Activated T-cell treated with anti-CD3 and anti-CD28 coated beads, Interleukin-2, amount 50 U/mL, for 24 hours (primary cell): ENCODE measurements around the gene PRR29.
"Not testable (repeated sequence)": the region's sequence is repeated elsewhere in the genome, so short reads cannot be mapped to it uniquely, and the experiment has no call there.

Source experiments
- DNase-seq: peaks from one replicate; pipeline ENCODE4 v3.0.0-alpha.2; 2020
- H3K27ac Mint-ChIP-seq: 2 replicates; pipeline ENCODE4 v1.8.0; 2020; ENCODE audit warnings: mild to moderate bottlenecking, mixed read lengths
- H3K27me3 Mint-ChIP-seq: 2 replicates; pipeline ENCODE4 v1.8.0; 2020; ENCODE audit warnings: mixed read lengths
- H3K36me3 Mint-ChIP-seq: 2 replicates; pipeline ENCODE4 v1.8.0; 2020; ENCODE audit warnings: low read depth, mixed read lengths
- H3K4me1 Mint-ChIP-seq: 2 replicates; pipeline ENCODE4 v1.8.0; 2020; ENCODE audit warnings: low read depth, mixed read lengths
- H3K4me3 Mint-ChIP-seq: 2 replicates; pipeline ENCODE4 v1.8.0; 2020; ENCODE audit warnings: mild to moderate bottlenecking, moderate library complexity, mixed read lengths
- H3K9me3 Mint-ChIP-seq: 2 replicates; pipeline ENCODE4 v1.8.0; 2020; ENCODE audit warnings: mixed read lengths

The PRR29 gene

GRCh38 chr17:64007838-64008282 is 9.7 kb downstream of the PRR29 start:
- Mint-ChIP-seq H3K4me3 (no peak overlapping the region), H3K9me3 (no peaks in the 10 kb centered on the region), H3K4me1 (peaks cover 56% of the 10 kb centered on the region), H3K27ac (peak overlapping the region; percentile 79), H3K36me3 (peaks cover 91% of the 10 kb centered on the region), H3K27me3 (no peaks in the 10 kb centered on the region)
- no peak for DNase-seq

DNA sequence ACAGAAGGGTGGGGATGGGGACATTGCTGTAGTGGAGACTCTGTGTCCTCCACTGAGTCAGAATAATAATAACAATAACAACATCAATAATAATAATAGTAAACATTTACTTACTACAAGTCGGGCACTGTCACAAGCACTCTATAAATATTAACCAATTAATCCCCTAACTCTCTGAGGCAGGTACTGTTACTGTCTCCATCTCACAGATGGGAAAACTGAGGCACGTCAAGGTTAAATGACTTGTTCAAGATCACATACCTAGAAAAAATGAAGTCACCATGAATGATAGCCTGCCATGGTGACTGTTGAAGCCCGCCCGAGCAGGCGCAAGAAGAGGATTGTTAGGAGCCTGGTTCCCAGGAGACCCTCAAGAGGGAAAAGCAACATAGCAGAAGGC is 10.2 kb downstream of the PRR29 start:
- H3K27me3 Mint-ChIP-seq = no peaks in the 10 kb centered on the region
- H3K4me3 Mint-ChIP-seq = no peak overlapping the region
- peak overlapping the region; percentile 79 for H3K27ac Mint-ChIP-seq
- no peak for DNase-seq
- peaks cover 88% of the 10 kb centered on the region for H3K36me3 Mint-ChIP-seq
- peaks cover 58% of the 10 kb centered on the region for H3K4me1 Mint-ChIP-seq
- no peaks in the 10 kb centered on the region for H3K9me3 Mint-ChIP-seq

GRCh38 chr17:64008830-64009229 is 10.7 kb downstream of the PRR29 start:
- peak overlapping the region; percentile 79 for H3K27ac Mint-ChIP-seq
- no peaks in the 10 kb centered on the region for H3K9me3 Mint-ChIP-seq
- DNase-seq = no peak
- peaks cover 62% of the 10 kb centered on the region for H3K4me1 Mint-ChIP-seq
- H3K4me3 Mint-ChIP-seq = no peak overlapping the region
- H3K27me3 Mint-ChIP-seq = no peaks in the 10 kb centered on the region
- peaks cover 86% of the 10 kb centered on the region for H3K36me3 Mint-ChIP-seq

DNA sequence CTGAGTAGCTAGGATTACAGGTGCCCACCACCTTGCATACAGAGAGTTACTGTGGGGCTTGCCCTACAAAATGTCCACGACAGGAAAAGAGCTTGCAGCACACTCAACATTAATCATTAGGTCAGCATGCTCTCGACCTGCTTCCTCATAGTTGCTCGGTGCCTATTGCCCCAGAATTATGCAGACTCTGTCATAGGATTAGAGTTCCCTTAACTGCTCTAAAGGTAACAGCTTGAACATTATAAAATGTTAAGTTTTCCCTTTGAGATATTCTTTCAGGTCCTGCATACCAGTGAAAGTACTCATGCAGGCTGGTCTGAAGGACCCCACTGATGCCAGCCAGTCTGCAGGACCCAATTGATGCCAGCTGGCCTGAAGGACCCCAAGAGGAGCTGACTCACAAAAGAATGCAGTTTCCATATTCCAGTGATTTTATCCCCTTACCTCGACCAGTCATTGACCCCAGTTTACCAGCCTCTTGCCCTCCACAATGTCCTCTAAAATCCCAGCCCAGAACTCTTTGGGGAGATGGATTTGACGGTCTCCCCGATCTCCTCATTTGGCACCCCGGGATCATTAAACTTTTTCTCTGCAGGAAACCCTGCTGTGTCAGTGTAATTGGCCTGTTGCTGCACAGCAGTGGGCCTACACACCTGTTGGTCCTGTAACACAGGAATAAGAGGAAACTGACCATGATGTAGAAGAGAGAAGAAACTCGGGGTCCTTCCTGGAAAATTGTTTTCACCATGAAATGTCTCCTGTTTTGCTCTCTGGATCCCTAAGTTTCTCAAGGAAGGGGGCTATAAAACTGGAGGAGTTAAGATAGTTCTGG is 11.6 kb downstream of the PRR29 start:
- peaks cover 69% of the 10 kb centered on the region for H3K4me1 Mint-ChIP-seq
- no peaks in the 10 kb centered on the region for H3K9me3 Mint-ChIP-seq
- H3K4me3 Mint-ChIP-seq = no peak overlapping the region
- H3K27ac Mint-ChIP-seq = peak overlapping the region; percentile 55
- no peaks in the 10 kb centered on the region for H3K27me3 Mint-ChIP-seq
- peaks cover 79% of the 10 kb centered on the region for H3K36me3 Mint-ChIP-seq
- no peak for DNase-seq

DNA sequence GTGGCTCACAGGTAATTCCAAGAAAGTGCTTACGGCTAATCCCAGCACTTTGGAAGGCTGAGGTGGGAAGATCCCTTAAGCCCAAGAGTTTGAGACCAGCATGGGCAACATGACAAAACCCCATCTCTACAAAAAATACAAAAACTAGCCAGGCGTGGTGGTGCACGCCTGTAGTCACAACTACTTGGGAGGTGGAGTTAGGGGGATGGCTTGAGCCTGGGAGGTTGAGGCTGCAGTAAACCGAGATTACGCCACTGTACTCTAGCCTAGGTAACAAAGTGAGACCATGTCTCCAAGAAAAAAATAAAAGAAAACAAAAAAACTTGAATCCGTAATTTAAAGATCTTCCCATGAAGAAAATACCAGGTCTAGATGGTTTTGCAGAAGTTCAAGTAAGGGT is 17.3 kb downstream of the PRR29 start:
- peak overlapping the region; percentile 70 for H3K4me3 Mint-ChIP-seq
- DNase-seq = no peak
- H3K27me3 Mint-ChIP-seq = no peaks in the 10 kb centered on the region
- H3K9me3 Mint-ChIP-seq = no peaks in the 10 kb centered on the region
- peaks cover 74% of the 10 kb centered on the region for H3K4me1 Mint-ChIP-seq
- H3K27ac Mint-ChIP-seq = peak overlapping the region; percentile 96
- peaks cover 49% of the 10 kb centered on the region for H3K36me3 Mint-ChIP-seq

GRCh38 chr17:64016231-64016784 is 18.2 kb downstream of the PRR29 start:
- Mint-ChIP-seq H3K27ac (peak overlapping the region; percentile 90), H3K36me3 (peaks cover 42% of the 10 kb centered on the region), H3K9me3 (no peaks in the 10 kb centered on the region), H3K4me3 (peak overlapping the region; percentile 72), H3K27me3 (no peaks in the 10 kb centered on the region), H3K4me1 (peaks cover 75% of the 10 kb centered on the region)
- DNase-seq = no peak

DNA sequence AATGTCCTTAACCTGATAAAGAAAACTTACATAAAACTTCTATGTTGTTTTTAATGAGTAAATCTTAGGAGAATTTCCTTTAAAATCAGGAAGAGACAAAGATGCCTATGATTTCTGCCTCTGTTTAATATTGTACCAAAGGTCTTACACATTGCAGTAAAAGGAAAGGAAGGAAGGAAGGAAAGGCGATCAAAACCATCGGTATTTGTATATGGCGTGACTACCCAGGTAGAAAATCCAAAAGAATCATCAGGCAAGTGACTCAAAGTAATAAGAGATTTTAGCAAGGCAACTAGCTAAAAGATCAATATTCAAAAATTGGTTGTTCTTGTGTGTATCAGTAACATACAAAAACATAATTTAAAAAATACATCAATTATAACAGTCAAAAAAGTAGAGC is 18.8 kb downstream of the PRR29 start:
- Mint-ChIP-seq H3K36me3 (peaks cover 36% of the 10 kb centered on the region), H3K9me3 (no peaks in the 10 kb centered on the region), H3K27ac (peak overlapping the region; percentile 90), H3K4me1 (peaks cover 72% of the 10 kb centered on the region), H3K27me3 (no peaks in the 10 kb centered on the region), H3K4me3 (peak overlapping the region; percentile 72)
- DNase-seq = no peak

DNA sequence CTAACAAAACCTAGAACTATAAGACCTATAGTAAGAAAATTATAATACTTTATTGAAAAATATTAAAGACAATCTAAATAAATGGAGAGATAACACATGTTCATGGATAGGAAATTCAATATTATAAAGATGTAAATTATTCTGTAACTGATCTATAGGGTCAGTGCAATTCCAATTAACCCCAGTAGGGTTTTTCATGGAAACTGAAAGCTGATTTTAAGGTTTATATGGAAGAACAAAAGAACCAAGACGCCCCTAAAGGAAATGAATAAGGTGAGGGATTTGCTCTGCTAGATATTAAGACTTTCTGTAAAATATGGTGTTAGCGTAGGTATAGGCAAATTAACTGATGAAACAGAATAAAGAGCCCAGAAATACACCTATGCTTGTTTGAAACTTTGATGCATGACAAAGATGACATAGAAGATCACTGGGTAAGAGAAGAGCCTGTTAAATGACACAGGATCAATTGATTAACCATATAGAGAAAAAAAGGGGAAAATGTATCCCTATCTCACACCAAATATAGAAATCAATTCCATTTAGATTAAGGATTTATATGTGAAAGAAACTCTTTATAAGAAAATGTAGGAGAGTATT is 19.3 kb downstream of the PRR29 start:
- no peak for DNase-seq
- Mint-ChIP-seq H3K36me3 (peaks cover 31% of the 10 kb centered on the region), H3K27me3 (no peaks in the 10 kb centered on the region), H3K9me3 (no peaks in the 10 kb centered on the region), H3K4me1 (peaks cover 76% of the 10 kb centered on the region), H3K27ac (peak overlapping the region; percentile 94), H3K4me3 (peak overlapping the region; percentile 88)

DNA sequence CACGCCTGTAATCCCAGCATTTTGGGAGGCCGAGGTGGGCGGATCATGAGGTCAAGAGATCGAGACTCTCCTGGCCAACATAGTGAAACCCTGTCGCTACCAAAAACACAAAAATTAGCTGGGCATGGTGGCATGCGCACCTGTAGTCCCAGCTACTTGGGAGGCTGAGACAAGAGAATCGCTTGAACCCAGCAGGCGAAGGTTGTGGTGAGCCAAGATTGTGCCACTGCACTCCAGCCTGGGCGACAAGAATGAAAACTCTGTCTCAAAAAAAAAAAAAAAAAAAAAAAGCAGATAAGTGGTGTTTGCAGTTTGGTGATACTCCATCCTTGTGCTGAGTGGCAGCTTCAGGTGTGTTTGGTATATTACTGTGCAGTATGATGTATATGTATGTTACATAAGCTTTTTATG is 21.4 kb downstream of the PRR29 start:
- not testable (repeated sequence) for DNase-seq, H3K27me3 Mint-ChIP-seq, H3K9me3 Mint-ChIP-seq
- peaks cover 80% of the 10 kb centered on the region for H3K4me1 Mint-ChIP-seq
- peaks cover 21% of the 10 kb centered on the region for H3K36me3 Mint-ChIP-seq
- peak overlapping the region; percentile 99 for H3K27ac Mint-ChIP-seq
- peak overlapping the region; percentile 88 for H3K4me3 Mint-ChIP-seq

GRCh38 chr17:64020056-64020766 is 22.1 kb downstream of the PRR29 start, which contains the start of gene ICAM2:
Gene ICAM2, minus strand, starts transcription at chr17:64020633. Its CDS starts 13,942 bp downstream, at chr17:64006691.
- peaks cover 17% of the 10 kb centered on the region for H3K36me3 Mint-ChIP-seq
- peak; percentile 85 for DNase-seq
- peak within 1 kb of the TSS; percentile 88 for H3K4me3 Mint-ChIP-seq
- H3K27ac Mint-ChIP-seq = peak within 1 kb of the TSS; percentile 99
- H3K4me1 Mint-ChIP-seq = peaks cover 82% of the 10 kb centered on the region
- no peaks in the 10 kb centered on the region for H3K9me3 Mint-ChIP-seq
- no peaks in the 10 kb centered on the region for H3K27me3 Mint-ChIP-seq

DNA sequence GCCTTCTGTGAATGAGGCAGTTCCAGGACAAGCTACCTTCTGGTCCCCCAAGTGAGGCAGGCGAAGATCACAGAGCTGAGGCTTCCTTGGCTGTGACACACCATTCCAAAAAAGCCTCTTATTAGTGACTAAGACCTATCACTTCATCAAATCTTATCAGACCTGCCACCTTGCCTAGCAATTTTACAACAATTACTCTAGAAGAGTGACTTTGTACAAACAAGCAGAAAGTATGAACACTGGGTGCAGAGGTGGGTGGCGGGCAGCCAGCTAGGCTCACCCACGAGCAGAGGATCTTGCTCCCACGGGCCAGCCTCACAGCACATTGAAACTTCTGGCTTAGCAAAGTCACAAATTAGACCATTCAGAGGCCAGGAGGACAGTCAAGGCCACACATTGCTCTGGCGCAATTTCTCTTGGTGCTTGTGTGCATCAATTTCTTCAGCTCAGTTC is 24.5 kb downstream of the PRR29 start:
- H3K27me3 Mint-ChIP-seq = no peaks in the 10 kb centered on the region
- peaks cover 14% of the 10 kb centered on the region for H3K36me3 Mint-ChIP-seq
- H3K4me3 Mint-ChIP-seq = no peak overlapping the region
- no peaks in the 10 kb centered on the region for H3K9me3 Mint-ChIP-seq
- H3K27ac Mint-ChIP-seq = peak overlapping the region; percentile 99
- H3K4me1 Mint-ChIP-seq = peaks cover 78% of the 10 kb centered on the region
- DNase-seq = no peak

GRCh38 chr17:64024215-64024654 is 26.1 kb downstream of the PRR29 start:
- H3K4me3 Mint-ChIP-seq = no peak overlapping the region
- H3K4me1 Mint-ChIP-seq = peaks cover 75% of the 10 kb centered on the region
- peak overlapping the region; percentile 91 for H3K27ac Mint-ChIP-seq
- no peak for DNase-seq
- peaks cover 8% of the 10 kb centered on the region for H3K36me3 Mint-ChIP-seq
- no peaks in the 10 kb centered on the region for H3K27me3 Mint-ChIP-seq
- H3K9me3 Mint-ChIP-seq = no peaks in the 10 kb centered on the region

- Mint-ChIP-seq H3K4me3 (peak overlapping the region; percentile 71), H3K9me3 (no peaks in the 10 kb centered on the region), H3K4me1 (peaks cover 70% of the 10 kb centered on the region), H3K27ac (peak overlapping the region; percentile 91), H3K27me3 (no peaks in the 10 kb centered on the region), H3K36me3 (peaks cover 5% of the 10 kb centered on the region)
- peak; percentile 65 for DNase-seq
These were observed 26.9 kb downstream of the PRR29 start for GRCh38 chr17:64024781-64025731.
